ENCODE data around the gene PC. TPM values are rescaled to one million over a fixed set of nuclear protein-coding genes. Genes with fewer than 3 reads are reported as not detected.
"Not testable (repeated sequence)": the region's sequence is repeated elsewhere in the genome, so short reads cannot be mapped to it uniquely, and the experiment has no call there.

PC gene, protein sequence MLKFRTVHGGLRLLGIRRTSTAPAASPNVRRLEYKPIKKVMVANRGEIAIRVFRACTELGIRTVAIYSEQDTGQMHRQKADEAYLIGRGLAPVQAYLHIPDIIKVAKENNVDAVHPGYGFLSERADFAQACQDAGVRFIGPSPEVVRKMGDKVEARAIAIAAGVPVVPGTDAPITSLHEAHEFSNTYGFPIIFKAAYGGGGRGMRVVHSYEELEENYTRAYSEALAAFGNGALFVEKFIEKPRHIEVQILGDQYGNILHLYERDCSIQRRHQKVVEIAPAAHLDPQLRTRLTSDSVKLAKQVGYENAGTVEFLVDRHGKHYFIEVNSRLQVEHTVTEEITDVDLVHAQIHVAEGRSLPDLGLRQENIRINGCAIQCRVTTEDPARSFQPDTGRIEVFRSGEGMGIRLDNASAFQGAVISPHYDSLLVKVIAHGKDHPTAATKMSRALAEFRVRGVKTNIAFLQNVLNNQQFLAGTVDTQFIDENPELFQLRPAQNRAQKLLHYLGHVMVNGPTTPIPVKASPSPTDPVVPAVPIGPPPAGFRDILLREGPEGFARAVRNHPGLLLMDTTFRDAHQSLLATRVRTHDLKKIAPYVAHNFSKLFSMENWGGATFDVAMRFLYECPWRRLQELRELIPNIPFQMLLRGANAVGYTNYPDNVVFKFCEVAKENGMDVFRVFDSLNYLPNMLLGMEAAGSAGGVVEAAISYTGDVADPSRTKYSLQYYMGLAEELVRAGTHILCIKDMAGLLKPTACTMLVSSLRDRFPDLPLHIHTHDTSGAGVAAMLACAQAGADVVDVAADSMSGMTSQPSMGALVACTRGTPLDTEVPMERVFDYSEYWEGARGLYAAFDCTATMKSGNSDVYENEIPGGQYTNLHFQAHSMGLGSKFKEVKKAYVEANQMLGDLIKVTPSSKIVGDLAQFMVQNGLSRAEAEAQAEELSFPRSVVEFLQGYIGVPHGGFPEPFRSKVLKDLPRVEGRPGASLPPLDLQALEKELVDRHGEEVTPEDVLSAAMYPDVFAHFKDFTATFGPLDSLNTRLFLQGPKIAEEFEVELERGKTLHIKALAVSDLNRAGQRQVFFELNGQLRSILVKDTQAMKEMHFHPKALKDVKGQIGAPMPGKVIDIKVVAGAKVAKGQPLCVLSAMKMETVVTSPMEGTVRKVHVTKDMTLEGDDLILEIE
- polyA plus RNA-seq (2012; ENCODE audit: low read depth, missing spikeins): 5.2 TPM

DNA sequence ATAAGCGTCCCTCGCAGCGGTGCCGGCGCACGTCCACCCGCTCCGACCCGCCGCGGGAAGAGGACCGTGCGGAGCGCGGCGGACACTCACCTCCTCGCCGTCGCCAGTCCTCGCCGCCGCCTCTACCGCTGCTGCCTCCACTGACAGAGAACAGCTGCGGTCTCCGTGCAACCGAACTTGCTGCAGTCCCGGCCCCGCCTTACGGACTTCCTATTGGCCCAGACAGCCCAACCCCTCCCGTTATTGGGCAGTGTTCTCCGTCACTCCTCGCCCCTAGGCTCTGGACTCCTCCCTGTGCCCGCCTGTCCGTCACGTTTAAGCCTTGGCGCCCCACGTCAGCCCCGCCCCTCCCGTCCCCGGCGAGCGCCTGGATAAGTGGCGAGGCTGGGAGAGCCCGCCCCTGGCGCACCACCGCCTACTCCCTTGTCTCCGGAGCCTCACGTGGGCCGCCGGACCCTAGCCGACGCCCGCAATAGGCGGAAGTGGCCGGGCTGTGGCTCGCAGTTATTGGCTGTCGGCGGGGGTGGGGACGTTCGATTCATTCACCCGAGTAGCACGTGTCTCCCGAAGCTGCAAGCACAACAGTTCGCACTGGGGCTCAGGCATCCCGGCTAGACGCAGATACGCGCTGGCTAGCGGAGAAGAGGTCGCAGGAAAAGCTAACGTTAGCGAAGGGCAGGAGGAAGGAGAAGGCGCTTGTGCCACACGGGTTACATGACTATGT lies at the start of gene PC:
TSS of gene PC (minus strand) at position 152 of the 724 bp plus-strand sequence. CDS start 86,224 bp downstream, outside the sequence.
- TF ChIP-seq POU2F2 (IDR thresholded peaks at IDR 0.05; ENCODE audit: low read depth, low read length): no peak
- TF ChIP-seq SPI1 (IDR thresholded peaks at IDR 0.05; ENCODE audit: low read depth, low read length): peak; percentile 51; the same call in 1 of the 2 replicates
- FAIRE-seq (peak; percentile 94), DNase-seq (ENCODE audit: insufficient read length, low spot score) (peak; percentile 98)

DNA sequence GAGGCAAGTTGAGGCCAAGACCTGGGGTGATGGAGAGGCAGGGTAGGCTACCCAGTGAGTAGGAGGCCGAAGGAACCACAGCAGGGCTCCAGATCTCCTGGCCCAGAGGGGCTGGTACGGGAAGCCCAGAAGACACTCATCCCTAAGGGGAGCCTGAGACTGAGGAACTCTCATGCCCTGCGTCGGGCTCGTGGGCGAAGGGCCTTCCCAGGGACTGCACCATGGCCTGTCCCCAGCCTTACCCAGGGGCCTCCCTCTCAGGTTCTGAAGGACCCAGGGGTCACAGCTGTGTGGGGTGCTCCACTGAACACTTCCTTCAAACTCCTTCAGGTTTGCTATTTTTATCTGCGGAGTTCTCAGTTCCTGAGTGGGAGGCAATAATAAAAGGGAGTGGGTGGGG lies 48.9 kb upstream of the PC start:
- DNase-seq (ENCODE audit: insufficient read length, low spot score): no peak
- TF ChIP-seq POLR2AphosphoS5 (IDR thresholded peaks at IDR 0.05; ENCODE audit: low read depth, low read length) (no peak), POLR2A (IDR thresholded peaks at IDR 0.05; ENCODE audit: low read depth, low read length) (no peak), TAF1 (IDR thresholded peaks at IDR 0.05; ENCODE audit: low read depth, low read length) (no peak), PAX5 (IDR thresholded peaks at IDR 0.05; ENCODE audit: insufficient read depth, low read length, severe bottlenecking) (no peak), SPI1 (IDR thresholded peaks at IDR 0.05; ENCODE audit: low read depth, low read length) (no peak), POU2F2 (IDR thresholded peaks at IDR 0.05; ENCODE audit: low read depth, low read length) (no peak)
- FAIRE-seq: no peak

DNA sequence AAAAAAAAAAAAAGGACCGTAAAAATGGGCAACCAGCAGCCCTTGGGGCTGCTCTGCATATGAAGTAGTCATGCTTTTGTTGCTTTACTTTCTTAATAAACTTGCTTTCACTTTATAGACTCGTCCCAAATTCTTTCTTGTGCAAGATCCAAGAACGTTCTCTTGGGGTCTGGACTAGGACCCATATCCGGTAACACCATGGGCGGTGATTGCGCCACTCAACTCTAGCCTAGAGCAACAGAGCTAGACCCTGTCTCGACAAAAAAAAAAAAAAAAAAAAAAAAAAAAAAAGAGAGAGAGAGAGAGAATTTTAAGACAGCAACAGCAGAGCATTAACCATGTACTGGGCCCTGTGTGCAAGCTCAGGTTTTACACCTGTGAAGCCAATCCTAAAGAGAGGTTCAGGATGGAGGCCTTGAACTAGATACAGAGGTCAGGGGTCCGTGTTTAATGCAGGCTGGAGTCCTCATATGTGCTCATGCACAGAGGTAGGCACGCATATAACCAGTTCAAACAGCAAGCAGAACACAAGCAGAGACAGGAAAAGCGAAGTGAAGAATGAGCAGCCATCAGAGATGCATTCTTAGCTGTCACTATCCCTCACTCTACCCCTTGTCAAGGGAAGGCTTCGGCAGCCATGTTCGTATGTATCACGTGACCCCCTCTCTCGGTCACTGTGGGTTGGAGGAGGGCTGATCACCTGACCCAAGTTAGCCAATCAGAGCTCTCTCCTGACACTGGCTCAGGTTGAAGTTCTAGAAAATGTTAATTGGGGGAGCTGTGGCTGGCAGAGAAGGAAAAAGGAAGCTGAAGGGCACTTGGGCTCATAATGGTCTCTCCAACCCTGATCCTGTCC lies 48.1 kb upstream of the PC start:
- DNase-seq (ENCODE audit: insufficient read length, low spot score) (peak; percentile 54), FAIRE-seq (no peak)
- TF ChIP-seq POLR2AphosphoS5 (IDR thresholded peaks at IDR 0.05; ENCODE audit: low read depth, low read length) (no peak), POU2F2 (IDR thresholded peaks at IDR 0.05; ENCODE audit: low read depth, low read length) (0 out of 2 replicates have a peak, but pooled peaks have one; percentile 18), TAF1 (IDR thresholded peaks at IDR 0.05; ENCODE audit: low read depth, low read length) (no peak)

DNA sequence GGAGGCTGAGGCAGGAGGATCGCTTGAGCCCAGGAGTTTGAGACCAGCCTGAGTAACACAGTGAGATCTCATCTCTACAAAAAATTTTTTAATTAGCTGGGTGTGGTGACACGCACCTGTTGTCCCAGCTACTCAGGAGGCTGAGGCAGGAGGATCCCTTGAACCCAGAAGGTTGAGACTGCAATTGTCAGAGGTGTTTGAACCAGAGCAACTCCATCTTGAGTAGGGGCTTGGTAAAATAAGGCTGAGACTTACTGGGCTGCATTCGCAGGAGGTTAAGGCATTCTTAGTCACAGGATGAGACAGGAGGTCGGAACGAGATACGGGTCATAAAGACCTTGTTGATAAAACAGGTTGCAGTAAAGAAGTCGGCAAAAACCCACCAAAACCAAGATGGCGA lies 47.0 kb upstream of the PC start:
- not testable (repeated sequence) for DNase-seq (ENCODE audit: insufficient read length, low spot score); FAIRE-seq

DNA sequence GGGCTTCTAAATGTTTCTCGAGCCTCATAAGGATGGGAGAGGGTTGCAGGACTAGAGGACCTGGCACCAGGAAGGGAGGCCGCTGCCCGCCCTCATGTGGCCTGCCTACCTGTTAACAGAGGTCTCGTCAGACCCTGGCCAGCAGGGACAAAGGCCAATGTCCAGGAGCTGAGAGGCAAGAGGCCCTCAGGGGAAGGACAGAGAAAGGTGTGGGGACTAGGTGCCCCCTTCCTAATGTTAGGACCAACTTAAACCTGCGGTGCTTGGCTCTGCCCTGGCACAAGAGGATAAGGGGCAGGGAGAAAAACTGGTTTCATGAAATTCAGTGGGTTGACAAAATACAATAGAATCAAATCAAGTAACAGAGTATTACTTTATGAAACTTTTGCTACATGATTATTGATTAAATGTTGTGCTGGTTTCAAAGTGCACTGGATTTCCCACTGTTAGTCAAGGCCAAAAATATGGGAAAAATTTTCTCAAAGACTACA lies 44.8 kb upstream of the PC start:
- DNase-seq (ENCODE audit: insufficient read length, low spot score) (no peak), FAIRE-seq (no peak)
- TF ChIP-seq POLR2A (IDR thresholded peaks at IDR 0.05; ENCODE audit: low read depth, low read length) (no peak), POLR2AphosphoS5 (IDR thresholded peaks at IDR 0.05; ENCODE audit: low read depth, low read length) (no peak), TAF1 (IDR thresholded peaks at IDR 0.05; ENCODE audit: low read depth, low read length) (no peak), PAX5 (IDR thresholded peaks at IDR 0.05; ENCODE audit: insufficient read depth, low read length, severe bottlenecking) (no peak), SPI1 (IDR thresholded peaks at IDR 0.05; ENCODE audit: low read depth, low read length) (no peak), POU2F2 (IDR thresholded peaks at IDR 0.05; ENCODE audit: low read depth, low read length) (no peak)

DNA sequence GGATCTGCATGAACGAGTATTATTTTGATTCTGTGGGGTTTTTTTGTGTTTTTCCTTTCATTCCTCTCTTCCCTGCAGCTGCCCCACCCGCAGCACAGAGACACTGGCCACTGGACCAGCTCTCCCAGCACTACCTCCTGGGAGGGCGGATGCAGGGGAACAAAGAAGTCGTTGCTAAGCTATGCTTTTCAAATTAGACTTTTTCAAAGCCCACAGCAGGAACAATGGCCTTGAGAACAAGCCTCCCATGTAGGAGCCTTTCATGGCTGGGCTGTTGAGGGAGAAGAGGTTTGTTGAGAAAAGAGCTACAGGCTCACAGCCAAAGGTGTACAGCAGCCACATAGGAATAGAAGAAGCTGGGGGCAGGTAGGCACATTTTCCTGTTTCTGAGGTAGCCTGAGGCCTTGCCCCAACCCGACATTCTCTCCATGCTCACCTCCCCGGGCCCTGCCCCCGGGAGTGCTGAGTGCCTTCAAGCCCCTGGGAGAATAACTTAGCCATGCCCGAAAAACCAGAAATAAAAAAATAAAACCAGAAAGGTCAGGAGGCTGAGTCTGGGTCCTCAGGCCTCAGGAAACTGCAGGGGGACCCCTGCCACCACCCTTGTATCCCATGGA lies 44.2 kb upstream of the PC start:
- TF ChIP-seq SPI1 (IDR thresholded peaks at IDR 0.05; ENCODE audit: low read depth, low read length): no peak
- DNase-seq (ENCODE audit: insufficient read length, low spot score): no peak

DNA sequence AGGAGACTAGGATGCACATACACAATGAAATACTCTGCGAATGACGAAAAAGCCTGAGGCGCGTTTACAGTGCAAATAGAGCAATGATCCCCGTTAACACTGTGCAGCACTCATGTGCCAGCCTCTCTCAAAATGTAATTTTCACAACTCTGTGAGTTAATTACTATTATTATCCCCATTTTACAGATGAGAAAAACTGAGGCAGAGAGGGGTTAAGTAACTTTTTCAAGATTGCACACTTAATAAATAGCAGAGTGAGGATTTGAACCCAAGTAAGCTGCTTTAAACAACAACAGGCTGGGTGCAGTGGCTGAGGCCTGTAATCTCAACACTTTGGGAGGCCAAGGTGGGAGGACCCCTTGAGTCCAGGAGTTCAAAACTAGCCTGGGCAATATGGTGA lies 43.1 kb upstream of the PC start:
- TF ChIP-seq PAX5 (IDR thresholded peaks at IDR 0.05; ENCODE audit: insufficient read depth, low read length, severe bottlenecking) (no peak), TAF1 (IDR thresholded peaks at IDR 0.05; ENCODE audit: low read depth, low read length) (no peak), POLR2AphosphoS5 (IDR thresholded peaks at IDR 0.05; ENCODE audit: low read depth, low read length) (no peak), POLR2A (IDR thresholded peaks at IDR 0.05; ENCODE audit: low read depth, low read length) (no peak), SPI1 (IDR thresholded peaks at IDR 0.05; ENCODE audit: low read depth, low read length) (no peak), POU2F2 (IDR thresholded peaks at IDR 0.05; ENCODE audit: low read depth, low read length) (no peak)
- FAIRE-seq (no peak), DNase-seq (ENCODE audit: insufficient read length, low spot score) (no peak)

More for the DNA sequence above, 44.2 kb upstream of the PC start:
- FAIRE-seq: no peak

DNA sequence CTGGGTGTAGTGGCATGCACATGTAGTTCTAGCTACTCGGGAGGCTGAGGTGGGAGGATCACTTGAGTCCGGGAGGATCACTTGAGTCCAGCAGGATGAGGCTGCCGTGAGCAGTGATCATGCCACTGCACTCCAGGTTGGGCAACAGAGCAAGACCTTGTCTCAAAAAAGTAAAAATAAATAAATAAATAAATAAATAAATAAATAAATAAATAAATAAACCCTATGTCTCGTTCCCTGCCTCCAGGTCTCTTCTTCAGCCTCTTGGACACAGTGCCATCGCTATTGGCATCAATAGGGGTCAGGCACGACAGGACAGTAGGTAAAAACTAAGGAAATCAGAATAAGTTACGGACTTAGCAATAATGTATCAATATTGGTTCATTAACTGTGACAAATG lies 41.4 kb upstream of the PC start:
- TF ChIP-seq PAX5 (IDR thresholded peaks at IDR 0.05; ENCODE audit: insufficient read depth, low read length, severe bottlenecking) (no peak), POU2F2 (IDR thresholded peaks at IDR 0.05; ENCODE audit: low read depth, low read length) (no peak), SPI1 (IDR thresholded peaks at IDR 0.05; ENCODE audit: low read depth, low read length) (no peak), TAF1 (IDR thresholded peaks at IDR 0.05; ENCODE audit: low read depth, low read length) (no peak), POLR2A (IDR thresholded peaks at IDR 0.05; ENCODE audit: low read depth, low read length) (no peak), POLR2AphosphoS5 (IDR thresholded peaks at IDR 0.05; ENCODE audit: low read depth, low read length) (no peak)
- DNase-seq (ENCODE audit: insufficient read length, low spot score): no peak
- FAIRE-seq: no peak

Data from GM12891 (cell line).